Mucosa of descending colon (tissue), 3 donors: ENCODE measurements around the gene SLC27A1. TPM values are rescaled to one million over a fixed set of nuclear protein-coding genes. Genes with fewer than 3 reads are reported as not detected.
A peak's percentile ranks its signal among the peaks of the same experiment; 100 is the strongest.

Experiments used
- ATAC-seq: fragments of 200-7000 bp; cut with Tn5 transposase; one replicate; pipeline ENCODE4 v1.9.1; 2020; ENCODE audit warnings: mild to moderate bottlenecking, moderate library complexity
- DNase-seq, 3 donors: peaks; one replicate each; pipeline ENCODE4 v3.0.0-alpha.2; 2020
- H3K36me3 ChIP-seq: fragments of 200-600 bp; one replicate; pipeline ENCODE4 v1.8.0; 2021; ENCODE audit warnings: low read depth, mild to moderate bottlenecking
- H3K4me1 ChIP-seq: fragments of 200-600 bp; one replicate; pipeline ENCODE4 v1.8.0; 2021; ENCODE audit warnings: low read depth, mild to moderate bottlenecking
- H3K4me3 ChIP-seq: fragments of 200-600 bp; one replicate; pipeline ENCODE4 v1.8.0; 2021; ENCODE audit warnings: mild to moderate bottlenecking
- H3K9me3 ChIP-seq: fragments of 200-600 bp; one replicate; pipeline ENCODE4 v1.8.0; 2021; ENCODE audit warnings: mild to moderate bottlenecking
- CTCF ChIP-seq: fragments of 200-600 bp; IDR thresholded peaks from one replicate; pipeline ENCODE4 v1.8.0; 2022; ENCODE audit warnings: antibody characterized with exemption, mild to moderate bottlenecking
- intact Hi-C, 2 donors: fragments of 100-400 bp; cut with DNase I in 1 of 2; cut with micrococcal nuclease in 1 of 2; formaldehyde crosslinking; loops; one replicate each; pipeline versions ENCODE4 v1.11.0 to v1.11.1; 2022; cut with DNase I, micrococcal nuclease
- total RNA-seq, 3 donors: library from RNA; stranded (reverse); fragmentation: NEBNext Ultra II Directional in 2 of 3; extraction: Animal tissue kit (Norgen Biotek cat#: 25700) in 2 of 3; gene quantifications; one replicate each; pipeline versions ENCODE4 v1.2.1 to v1.2.4, GENCODE V29; 2021 to 2023
- donor health status: DM: no; HTN: no; CAD: no; lungs with moderate emphysema.
- donor health status: DM: no; HTN: no; CAD: no.
- donor health status: DM: no; HTN: yes; CAD: no.

SLC27A1 gene
- total RNA-seq, 3 donors from 2014 or later = 5.7 to 17.2 (median 6.2) TPM

- DNase-seq (no peak), ATAC-seq (no peak)
- TF ChIP-seq CTCF = no peak
- intact Hi-C loops = no loop called here
- H3K4me1 ChIP-seq = no peaks in the 10 kb centered on the region
- H3K4me3 ChIP-seq = no peak overlapping the region
- H3K36me3 ChIP-seq = no peaks in the 10 kb centered on the region
- no peaks in the 10 kb centered on the region for H3K9me3 ChIP-seq
Measured at GRCh38 chr19:17524651-17525050, 54.3 kb downstream of the SLC27A1 start.

GRCh38 chr19:17525141-17525540, 54.8 kb downstream of the SLC27A1 start:
- Histone ChIP-seq H3K36me3 (no peaks in the 10 kb centered on the region), H3K4me1 (no peaks in the 10 kb centered on the region), H3K9me3 (no peaks in the 10 kb centered on the region), H3K4me3 (no peak overlapping the region)
- DNase-seq (no peak), ATAC-seq (no peak)
- intact Hi-C loops = no loop called here
- TF ChIP-seq CTCF = no peak

- Histone ChIP-seq H3K4me3 (no peak overlapping the region), H3K4me1 (no peaks in the 10 kb centered on the region), H3K36me3 (no peaks in the 10 kb centered on the region), H3K9me3 (no peaks in the 10 kb centered on the region)
- TF ChIP-seq CTCF = no peak
- DNase-seq (peak in 1 of 3 donors; percentile 74), ATAC-seq (peak; percentile 63)
- intact Hi-C loops = no loop called here
Measured at GRCh38 chr19:17526922-17527321, 56.6 kb downstream of the SLC27A1 start.

- ATAC-seq (no peak), DNase-seq (no peak)
- intact Hi-C loops = no loop called here
- TF ChIP-seq CTCF = no peak
- Histone ChIP-seq H3K4me3 (no peak overlapping the region), H3K4me1 (no peaks in the 10 kb centered on the region), H3K9me3 (no peaks in the 10 kb centered on the region), H3K36me3 (no peaks in the 10 kb centered on the region)
Measured at GRCh38 chr19:17527326-17527725, 57.0 kb downstream of the SLC27A1 start.

GRCh38 chr19:17528610-17529009, 58.3 kb downstream of the SLC27A1 start:
- ATAC-seq (no peak), DNase-seq (no peak)
- intact Hi-C loops = no loop called here
- Histone ChIP-seq H3K36me3 (no peaks in the 10 kb centered on the region), H3K4me3 (no peak overlapping the region), H3K9me3 (no peaks in the 10 kb centered on the region), H3K4me1 (no peaks in the 10 kb centered on the region)
- no peak for TF ChIP-seq CTCF
